ENCODE measurements around the gene TMPRSS13.
"Not testable (repeated sequence)": the region's sequence is repeated elsewhere in the genome, so short reads cannot be mapped to it uniquely, and the experiment has no call there.

TMPRSS13 gene

DNA sequence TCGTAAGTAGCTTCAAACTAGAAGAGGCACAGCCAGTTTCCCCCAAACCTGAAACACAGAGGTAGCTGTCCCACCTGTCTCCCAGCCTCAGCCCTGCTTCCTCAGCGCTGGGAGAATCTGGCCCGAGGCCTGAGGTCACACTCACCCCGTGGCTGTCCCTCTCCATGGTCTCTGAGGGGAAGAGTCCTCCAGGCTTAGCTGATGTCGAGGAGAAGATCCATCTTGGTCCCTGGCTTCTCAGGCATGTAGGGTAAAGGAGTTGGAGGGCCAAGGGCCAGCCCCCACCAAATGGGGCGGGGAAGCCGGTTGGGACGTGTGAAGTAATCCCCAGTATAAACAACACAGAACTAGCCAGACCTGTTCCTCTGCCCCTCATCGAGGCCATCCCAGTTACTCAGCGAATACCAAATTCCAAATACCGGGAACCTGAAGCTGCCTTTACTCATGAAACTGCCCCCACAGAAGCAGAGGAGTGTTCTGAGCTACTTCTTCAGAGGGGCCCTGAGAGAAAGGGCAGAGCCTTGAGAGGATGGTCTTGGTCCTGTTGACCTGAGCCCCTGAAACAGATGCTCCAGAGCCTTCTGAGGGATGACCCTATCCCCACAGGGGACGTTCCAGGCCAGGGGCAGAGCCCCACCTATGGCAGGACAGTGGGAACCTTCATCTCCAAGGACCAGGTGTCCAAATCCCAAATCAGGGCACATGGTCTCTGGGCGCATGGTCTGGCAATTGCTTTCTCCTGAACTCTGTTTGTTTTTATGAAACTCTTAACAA, at the start of gene TMPRSS13:
Gene TMPRSS13 (minus strand): TSS at position 261 of the 774 bp plus-strand sequence. CDS start 95 bp downstream, at position 166.
- ATAC-seq (no peak), DNase-seq (no peak)

DNA sequence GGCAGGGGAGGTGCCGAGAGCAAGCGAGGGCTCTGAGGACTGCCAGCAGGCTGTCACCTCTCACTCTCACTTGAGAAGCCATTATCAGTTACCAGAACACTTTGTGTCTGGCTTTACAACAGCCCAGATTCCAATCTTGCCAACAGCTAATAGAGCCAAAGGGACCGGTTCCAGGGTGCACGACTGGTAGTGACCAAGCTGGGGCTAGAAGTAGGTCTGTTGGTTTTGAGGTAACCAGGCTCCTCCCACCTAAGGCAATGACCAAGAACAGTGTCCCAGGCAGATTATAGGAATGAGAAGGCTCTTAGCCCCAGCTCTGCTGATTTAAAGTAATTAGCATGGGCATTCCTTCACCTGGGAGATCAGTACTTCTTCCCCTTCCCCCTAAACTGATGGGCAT, 49.8 kb upstream of the TMPRSS13 start:
- DNase-seq: no peak
- no peak for ATAC-seq

DNA sequence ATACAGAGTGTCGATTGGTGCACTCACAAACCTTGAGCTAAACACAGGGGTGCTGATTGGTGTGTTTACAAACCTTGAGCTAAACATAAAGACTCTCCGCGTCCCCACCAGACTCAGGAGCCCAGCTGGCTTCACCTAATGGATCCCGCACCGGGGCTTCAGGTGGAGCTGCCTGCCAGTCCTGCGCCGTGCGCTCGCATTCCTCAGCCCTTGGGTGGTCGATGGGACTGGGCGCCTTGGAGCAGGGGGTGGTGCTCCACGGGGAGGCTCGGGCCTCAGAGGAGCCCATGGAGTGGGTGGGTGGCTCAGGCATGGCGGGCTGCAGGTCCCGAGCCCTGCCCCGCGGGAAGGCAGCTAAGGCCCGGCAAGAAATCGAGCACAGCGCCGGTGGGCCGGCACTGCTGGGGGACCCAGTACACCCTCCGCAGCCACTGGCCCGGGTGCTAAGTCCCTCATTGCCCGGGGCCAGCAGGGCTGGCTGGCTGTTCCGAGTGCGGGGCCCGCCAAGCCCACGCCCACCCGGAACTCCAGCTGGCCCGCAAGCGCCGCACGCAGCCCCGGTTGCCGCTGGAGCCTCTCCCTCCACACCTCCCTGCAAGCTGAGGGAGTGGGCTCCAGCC, 49.2 kb upstream of the TMPRSS13 start:
- DNase-seq: not testable (repeated sequence)

DNA sequence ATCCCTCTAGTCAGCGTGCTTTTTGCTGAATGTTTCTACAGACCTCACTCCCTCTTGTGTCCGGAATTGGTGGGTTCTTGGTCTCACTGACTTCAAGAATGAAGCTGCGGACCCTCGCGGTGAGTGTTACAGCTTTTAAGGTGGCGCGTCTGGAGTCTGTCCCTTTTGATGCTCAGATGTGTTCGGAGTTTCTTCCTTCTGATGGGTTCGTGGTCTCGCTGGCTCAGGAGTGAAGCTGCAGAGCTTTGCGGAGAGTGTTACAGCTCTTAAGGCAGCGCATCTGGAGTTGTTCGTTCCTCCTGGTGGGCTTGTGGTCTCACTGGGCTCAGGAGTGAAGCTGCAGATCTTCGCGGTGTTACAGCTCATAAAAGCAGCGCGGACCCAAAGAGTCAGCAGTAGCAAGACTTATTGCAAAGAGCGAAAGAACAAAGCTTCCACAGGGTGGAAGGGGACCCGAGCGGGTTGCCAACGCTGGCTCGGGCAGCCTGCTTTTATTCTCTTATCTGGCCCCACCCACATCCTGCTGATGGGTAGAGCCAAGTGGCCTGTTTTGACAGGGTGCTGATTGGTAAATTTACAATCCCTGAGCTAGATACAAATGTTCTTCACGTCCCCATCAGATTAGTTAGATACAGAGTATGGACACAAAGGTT, 48.5 kb upstream of the TMPRSS13 start:
- DNase-seq, ATAC-seq: not testable (repeated sequence)

More for the DNA sequence above, 49.2 kb upstream of the TMPRSS13 start:
- ATAC-seq: not testable (repeated sequence)

DNA sequence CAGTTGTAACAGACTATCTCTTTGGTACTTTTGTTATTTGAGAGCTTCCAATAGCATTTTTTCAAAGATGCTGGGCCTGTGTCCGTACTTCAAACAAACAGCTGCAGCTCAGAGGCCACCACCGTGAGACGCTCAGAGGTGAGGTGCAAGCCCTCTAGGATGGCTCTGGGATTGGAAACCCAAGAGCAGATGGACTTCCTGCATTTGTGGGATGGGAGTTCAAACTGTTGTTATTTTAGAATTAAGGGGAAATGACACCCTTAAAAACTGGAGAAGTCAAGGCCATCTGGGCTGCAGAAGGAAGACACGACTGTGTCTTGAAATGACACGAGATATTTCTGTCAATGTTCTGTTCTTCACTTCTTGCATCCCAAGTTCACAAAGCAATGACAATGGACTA, 47.8 kb upstream of the TMPRSS13 start:
- ATAC-seq (no peak), DNase-seq (no peak)

DNA sequence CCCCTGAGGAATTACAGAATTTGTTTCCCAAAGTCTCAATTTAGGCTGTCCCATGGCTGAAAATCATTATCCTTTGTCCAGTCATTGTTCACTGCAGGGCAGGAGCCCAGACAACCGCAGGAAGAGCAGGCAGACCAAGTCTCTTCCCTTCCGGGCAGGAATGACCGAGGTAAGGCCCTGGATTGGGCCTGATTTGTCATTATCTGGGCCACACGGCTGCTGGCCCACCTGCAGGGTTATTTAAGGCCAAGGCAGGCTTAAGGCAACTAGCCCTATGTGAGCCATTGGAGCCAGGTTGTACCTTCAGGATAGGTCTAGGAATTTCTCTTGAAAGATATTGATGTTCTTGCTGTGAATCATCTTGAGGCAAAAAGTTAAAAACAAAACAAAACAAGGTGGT, 47.2 kb upstream of the TMPRSS13 start:
- ATAC-seq (no peak), DNase-seq (no peak)

DNA sequence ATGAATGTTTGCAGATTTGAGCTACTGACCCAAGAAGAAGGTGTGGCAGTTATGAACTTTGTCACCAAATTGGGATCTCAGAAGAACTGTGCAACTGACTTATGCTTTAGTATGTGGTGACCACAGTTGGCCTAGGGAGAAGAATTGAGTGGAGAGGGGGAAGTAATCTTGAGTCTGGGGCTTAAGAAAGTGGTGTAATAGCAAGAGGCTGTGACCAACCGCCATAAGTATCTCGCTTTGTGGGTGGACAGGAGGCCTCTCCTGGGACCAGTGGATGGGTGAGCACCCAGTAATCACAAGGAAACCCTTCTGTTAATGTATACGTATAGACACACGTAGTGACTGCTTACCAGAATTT, 44.3 kb upstream of the TMPRSS13 start:
- DNase-seq: no peak
- no peak for ATAC-seq

DNA sequence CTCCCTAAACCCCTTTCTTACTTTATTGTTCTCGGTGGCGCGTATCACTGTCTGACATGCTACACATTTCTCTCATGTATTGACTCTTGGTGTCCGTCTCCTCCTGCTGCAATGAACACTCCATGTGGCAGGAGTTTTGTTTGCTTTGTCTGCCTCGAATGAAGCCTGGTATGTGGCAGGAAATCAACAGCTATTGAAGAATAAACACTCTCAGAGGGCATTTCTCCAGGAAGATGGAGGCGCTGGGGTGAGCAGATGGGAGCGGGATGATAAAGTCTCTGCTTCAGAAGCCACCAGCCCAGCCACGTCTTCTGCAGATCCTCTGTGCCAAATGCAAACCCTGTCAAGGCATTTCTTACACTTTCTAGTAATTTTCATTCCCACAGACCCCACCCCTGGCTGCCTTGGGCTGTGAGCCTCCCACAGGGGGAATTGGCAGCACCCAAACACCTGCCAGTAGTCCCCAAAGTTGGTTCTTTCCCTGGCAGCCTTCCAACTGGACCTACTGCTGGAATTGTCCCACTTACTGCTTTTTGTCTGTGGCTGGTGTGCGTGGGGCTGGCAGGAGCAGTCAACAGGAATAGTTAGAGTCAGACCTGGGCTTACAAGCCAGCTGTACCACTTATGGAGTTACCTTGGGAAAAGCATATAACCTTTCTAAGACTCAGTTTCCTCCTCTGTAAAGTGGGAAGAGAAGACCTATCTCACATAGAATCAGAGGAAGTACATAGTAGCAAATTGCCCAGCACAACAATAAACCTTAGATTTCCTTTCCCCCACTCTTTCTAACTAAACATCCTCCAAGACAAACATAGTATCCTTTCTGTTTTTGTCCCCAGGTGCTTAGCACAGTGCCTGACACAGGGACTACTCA, 43.7 kb upstream of the TMPRSS13 start:
- DNase-seq (no peak), ATAC-seq (no peak)

DNA sequence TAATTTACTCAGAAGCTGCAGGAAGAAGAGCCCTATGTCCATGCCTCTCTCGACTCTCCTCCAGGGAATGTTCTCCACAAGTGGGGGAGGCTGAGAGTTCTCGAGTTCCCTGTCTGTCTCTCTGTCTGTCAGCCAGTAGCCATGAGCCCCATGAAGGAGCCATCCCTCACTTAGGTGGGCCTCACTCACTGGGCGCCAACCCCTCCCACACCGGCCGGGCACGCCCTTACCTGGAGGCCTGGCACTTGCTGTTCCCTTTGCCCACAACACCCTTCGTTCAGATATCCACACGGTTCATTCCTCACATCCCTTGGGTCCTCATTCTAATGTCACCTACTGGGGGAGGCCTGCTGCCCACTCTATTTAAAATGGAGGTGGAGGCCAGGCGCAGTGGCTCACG, 42.8 kb upstream of the TMPRSS13 start:
- ATAC-seq (no peak), DNase-seq (no peak)

DNA sequence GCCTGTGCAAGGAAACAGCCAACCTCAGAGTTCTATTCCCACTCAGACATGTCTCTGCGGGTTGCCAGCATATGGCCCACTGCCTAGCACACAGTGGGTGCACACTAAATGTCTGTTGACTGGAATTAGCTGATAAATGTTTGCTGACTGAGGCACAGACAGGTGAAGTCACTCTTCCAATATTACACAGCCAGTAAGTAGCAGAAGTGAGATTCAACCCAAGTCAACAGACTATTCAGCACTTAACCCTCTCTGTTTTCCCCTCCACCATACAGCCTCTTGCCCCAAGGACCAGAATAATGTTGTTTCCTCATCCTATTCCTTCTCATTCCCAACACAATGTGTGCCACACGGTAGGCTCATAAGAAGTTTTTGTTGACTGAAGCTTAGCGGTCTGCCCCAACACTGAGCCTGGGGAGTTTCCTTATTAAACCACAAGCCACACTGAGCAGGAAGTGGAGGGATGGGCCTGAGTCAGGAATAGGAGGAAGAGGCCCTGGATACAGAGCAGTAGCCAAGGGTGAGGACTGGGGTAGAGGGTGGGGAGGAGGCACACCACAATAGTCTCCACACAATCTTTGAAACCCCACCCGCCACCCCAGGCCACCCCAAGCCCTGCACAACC, 41.3 kb upstream of the TMPRSS13 start:
- DNase-seq (peak; percentile 46), ATAC-seq (peak; percentile 68)

DNA sequence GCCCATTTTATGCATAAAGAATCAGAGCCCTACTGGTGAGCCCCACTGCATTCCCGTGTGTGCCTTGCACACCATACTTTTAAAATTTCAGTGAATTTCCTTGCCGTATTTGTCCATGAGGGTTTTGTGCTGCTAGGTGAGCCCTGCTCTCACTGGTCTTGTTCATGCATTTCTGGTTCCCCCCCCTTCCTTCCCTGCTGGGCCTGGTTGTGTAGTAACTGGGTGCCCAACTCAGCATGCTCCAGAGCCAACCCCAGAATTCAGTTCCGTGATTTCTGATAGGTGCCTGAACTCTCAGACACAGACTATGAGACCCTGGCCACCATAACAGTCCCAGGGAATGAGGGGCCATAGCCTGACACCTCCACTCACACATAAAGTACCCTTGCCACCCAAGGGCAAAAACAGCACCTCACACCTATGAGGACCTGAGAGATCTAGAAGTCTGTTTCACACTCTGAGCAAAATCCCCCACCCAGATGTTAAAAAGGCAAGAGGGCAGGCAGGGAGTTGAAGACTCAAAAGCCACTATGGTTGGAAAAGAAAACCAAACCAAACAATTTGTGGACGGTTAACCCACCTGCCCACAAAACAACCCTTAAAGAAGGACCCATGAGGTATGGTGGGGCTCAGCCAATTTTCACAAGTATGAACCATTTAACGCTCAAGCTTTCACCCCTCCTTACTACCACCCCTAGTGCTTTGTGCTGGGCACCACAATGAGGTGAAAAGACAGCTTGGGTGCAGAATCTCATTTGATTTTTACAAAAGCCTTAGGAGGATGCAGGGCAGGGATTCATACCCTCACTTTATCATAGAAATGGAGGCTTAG, 40.2 kb upstream of the TMPRSS13 start:
- DNase-seq (no peak), ATAC-seq (no peak)

DNA sequence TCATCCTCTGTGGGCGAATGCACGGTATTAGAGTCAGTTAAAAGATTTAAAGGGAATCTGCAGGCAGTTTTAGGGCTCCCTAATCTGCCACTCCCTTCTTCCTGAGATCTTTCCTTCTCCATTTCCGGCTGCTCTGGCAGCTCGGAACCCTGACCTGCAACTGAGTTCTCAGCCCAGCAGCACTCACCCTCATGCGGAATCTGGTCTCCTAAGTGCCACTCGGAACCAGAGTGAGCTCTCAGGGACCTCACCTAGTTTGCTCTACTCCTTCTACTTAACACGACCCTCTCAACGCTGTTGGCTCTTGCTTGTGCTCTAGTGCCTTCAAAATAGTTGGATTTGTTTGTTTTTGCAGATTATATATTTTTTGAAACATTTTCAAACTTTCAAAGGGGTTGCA, 37.7 kb upstream of the TMPRSS13 start:
- DNase-seq: no peak
- no peak for ATAC-seq

DNA sequence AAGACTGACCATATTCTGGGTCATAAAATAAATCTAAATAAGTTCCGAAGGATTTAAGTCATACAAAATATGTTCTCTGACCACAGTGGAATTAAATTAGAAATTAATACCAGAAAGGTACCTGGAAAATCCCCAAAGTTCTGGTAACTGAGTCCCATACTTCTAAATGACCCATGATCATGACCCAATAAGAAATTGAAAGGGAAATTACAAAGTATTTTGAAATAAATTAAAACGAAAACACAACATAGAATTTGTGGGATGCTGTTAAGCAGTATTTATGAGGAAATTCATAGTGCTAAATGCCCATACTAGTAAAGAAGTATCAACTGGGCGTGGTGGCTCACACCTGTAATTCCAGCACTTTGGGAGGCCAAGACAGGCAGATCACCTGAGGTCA, 33.6 kb upstream of the TMPRSS13 start:
- no peak for ATAC-seq

DNA sequence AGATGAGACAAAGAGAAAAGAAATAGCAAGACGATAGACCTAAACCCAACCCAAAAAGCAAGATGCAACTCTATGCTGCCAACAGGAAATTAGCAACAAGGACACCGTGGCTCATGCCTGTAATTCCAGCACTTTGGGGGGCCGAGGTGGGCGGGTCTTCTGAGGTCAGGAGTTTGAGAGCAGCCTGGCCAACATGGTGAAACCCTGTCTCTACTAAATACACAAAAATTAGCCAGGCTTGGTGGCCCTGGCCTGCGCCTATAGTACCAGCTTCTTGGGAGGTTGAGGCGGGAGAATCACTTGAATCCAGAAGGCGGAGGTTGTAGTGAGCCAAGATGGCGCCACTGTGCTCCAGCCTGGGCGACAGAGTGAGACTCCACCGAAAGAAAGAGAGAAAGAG, 32.7 kb upstream of the TMPRSS13 start:
- ATAC-seq: no peak
- DNase-seq: no peak

More for the DNA sequence above, 33.6 kb upstream of the TMPRSS13 start:
- no peak for DNase-seq

DNA sequence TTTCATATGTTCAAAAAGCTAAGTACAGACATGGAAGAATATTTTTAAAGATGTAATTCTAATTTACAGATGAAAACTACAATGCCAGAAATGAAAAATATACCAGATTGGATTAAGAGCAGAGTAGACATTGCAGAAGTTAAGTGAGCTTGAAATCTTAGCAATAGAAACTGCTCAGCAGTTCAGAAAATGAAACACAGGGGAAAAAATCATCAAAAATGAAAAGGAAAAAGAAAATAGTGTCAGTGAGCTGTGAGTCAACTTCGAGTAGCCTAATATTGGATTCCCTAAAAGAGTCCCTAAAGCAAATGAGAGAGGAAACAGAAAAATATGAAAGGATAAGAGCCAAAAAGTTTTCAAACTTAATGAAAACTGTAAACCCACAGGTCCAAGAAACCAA, 31.2 kb upstream of the TMPRSS13 start:
- ATAC-seq (no peak), DNase-seq (no peak)

DNA sequence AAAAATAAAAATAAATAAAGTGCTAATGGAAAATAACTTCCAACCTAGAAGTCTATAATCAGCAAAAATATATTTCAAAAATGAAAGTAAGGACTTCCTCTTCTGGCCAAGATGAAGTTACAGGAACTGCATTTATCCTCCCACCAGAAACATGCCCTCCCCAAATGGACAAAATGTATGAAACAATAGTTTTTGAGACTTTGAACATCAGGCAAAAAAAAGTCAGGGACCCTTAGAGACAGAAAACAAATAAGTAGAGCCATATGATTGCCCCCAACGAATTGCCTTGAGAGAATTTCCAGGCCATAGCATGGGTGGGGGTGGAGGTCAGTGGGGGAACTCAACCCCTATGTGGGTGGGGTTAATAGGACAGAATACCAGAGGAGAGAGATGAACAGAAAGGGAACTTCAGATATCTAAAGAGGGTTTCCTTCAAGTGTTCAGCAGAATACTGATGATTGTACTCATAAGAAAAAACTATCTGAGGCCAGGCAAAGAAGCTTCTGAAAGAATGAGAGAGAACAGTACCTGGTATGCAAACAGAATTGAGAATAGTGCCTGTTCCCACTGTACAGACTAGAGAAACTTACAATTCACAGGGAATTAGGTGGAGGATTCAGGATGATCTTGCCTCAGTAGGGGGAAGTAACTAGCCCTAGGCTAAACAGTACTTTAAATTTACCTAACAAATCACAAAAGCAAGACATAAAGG, 30.4 kb upstream of the TMPRSS13 start:
- no peak for ATAC-seq

DNA sequence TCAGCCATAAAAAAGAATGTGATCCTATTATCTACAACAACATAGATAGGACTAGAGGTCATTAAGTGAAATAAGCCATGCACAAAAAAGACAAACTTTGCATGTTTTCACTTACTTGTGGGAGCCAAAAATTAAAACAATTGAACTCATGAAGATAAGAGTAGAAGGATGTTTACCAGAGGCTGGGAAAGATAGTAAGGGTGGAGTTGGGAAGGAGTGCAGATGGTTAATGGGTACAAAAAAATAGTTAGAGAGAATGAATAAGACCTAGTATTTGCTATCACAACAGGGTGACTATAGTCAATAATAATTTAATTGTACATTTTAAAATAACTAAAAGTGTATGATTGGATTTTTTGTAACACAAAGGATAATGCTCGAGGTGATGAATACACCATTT, 29.7 kb upstream of the TMPRSS13 start:
- no peak for DNase-seq
- no peak for ATAC-seq

More for the DNA sequence above, 30.4 kb upstream of the TMPRSS13 start:
- DNase-seq: no peak

DNA sequence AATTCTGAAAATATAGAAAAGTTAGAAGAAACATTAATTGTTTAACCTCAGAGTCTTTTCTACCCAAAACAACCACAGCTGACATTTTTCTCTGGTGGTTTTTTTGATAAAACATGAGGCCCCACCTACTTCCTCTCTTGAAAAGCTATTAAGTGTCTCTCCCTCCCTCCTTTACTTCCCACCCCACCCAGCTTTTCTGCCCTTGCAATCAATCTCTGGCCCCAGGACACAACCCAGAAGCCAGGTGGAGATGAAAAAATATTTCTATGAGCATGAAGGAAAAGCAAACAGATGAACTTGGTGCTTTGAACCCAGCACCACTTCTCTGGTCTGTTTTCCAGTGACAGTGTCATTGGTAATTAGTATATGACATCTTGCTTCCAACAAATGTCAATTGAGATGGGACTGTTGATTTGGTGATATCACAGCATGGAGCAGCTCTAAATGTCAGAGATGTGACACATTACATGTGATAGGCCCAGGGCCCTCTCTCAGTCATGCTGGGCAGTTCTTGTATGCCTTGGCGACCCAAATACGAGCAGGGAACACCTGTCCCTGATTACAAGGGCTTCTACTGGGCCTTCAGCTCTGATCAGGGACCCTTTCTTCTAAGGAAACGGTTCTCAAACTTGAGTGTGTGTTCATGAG, 23.9 kb upstream of the TMPRSS13 start:
- ATAC-seq: peak; percentile 87
- peak; percentile 55 for DNase-seq

Measured in stimulated activated naive CD8-positive, alpha-beta T cell treated with anti-CD3 and anti-CD28 coated beads, Interleukin-15, Interleukin-2, amounts not matched to agents 100 U/mL and 50 U/mL, for 24 hours (primary cell).